A549 (cell line): ENCODE measurements around the gene STX1B. TPM values are rescaled to one million over a fixed set of nuclear protein-coding genes. Genes with fewer than 3 reads are reported as not detected.

Experiments
- ATAC-seq, 2 experiments: fragments of 200-7000 bp in 1 of 2; fragments of >200 bp in 1 of 2; cut with Nextera tagmentation in 1 of 2; cut with Tn5 transposase in 1 of 2; 3 replicates each; pipeline versions ENCODE4 v1.8.0 to v1.9.1; 2018 to 2020; ENCODE audit warnings: mild to moderate bottlenecking in 1 of 2, moderate library complexity in 1 of 2
- CTCF ChIA-PET: fragments of 300-600 bp; sonication (Branson Sonifier 250); formaldehyde crosslinking; extraction: SDS; loops from one replicate; lab custom pipeline; 2021; ENCODE audit warnings: antibody characterized with exemption, inconsistent platforms; lab: Yijun Ruan, JAX
- POLR2A ChIA-PET: fragments of 350-600 bp; formaldehyde crosslinking; extraction: SDS; loops from one replicate; lab custom pipeline; 2021; ENCODE audit warnings: antibody characterized with exemption, inconsistent platforms; lab: Yijun Ruan, JAX
- DNase-seq, 2 experiments: peaks; one replicate each; pipeline versions ENCODE4 v3.0.0 to v3.0.0-alpha.2; 2011 to 2016; ENCODE audit warnings: low read depth in 1 of 2, low spot score in 1 of 2
- FAIRE-seq: peaks from 2 replicates; lab custom pipeline; 2011; peaks lifted over from hg19 to GRCh38; lab: Jason Lieb, UNC
- H3K27ac ChIP-seq, 2 experiments: fragments of >200 bp; sonication (Bioruptor Twin); formaldehyde crosslinking; 3 replicates each; pipeline ENCODE4 v1.5.1; 2016 to 2017
- H3K4me1 ChIP-seq: fragments of >200 bp; sonication (Bioruptor Twin); formaldehyde crosslinking; 3 replicates; pipeline ENCODE4 v1.6.1; 2016
- H3K4me2 ChIP-seq: fragments of >200 bp; sonication (Bioruptor Twin); formaldehyde crosslinking; 3 replicates; pipeline ENCODE4 v1.6.1; 2016
- H3K4me3 ChIP-seq: fragments of >200 bp; sonication (Bioruptor Twin); formaldehyde crosslinking; 3 replicates; pipeline ENCODE4 v1.5.1; 2016
- H3K9me3 ChIP-seq: fragments of >200 bp; sonication (Bioruptor Twin); formaldehyde crosslinking; 3 replicates; pipeline ENCODE4 v1.6.1; 2016
- BHLHE40 ChIP-seq: IDR thresholded peaks from 2 replicates; pipeline ENCODE4 v1.6.1; 2012; ENCODE audit warnings: low read depth, low read length, inconsistent platforms
- CBX2 ChIP-seq: fragments of 200-600 bp; sonication (generic); IDR thresholded peaks from 2 replicates; pipeline ENCODE4 v1.6.1; 2016; ENCODE audit warnings: low read depth, mild to moderate bottlenecking, borderline replicate concordance
- CHD2 ChIP-seq: fragments of 150-350 bp; IDR thresholded peaks from 2 replicates; pipeline ENCODE4 v1.6.1; 2014; ENCODE audit warnings: low read length; ENCODE audit not compliant: partially characterized antibody
- CTCF ChIP-seq: fragments of >200 bp; sonication (Bioruptor Twin); formaldehyde crosslinking; IDR thresholded peaks from 3 replicates; pipeline ENCODE4 v1.5.1; 2016
- EHF ChIP-seq: fragments of 250-450 bp; sonication (Bioruptor Pico); IDR thresholded peaks from 2 replicates; pipeline ENCODE4 v1.5.0; 2020; ENCODE audit warnings: mild to moderate bottlenecking
- EHMT2 ChIP-seq: fragments of 200-600 bp; sonication (generic); IDR thresholded peaks from 2 replicates; pipeline ENCODE4 v1.6.1; 2016; ENCODE audit warnings: antibody characterized with exemption, low read depth, mild to moderate bottlenecking, moderate library complexity
- EP300 ChIP-seq, 2 experiments: fragments of >200 bp; sonication (Bioruptor Twin); formaldehyde crosslinking; IDR thresholded peaks; 2 replicates in 1 of 2; 3 replicates in 1 of 2; pipeline ENCODE4 v1.6.1; 2016 to 2017
- ESRRA ChIP-seq: fragments of 150-350 bp; IDR thresholded peaks from 2 replicates; pipeline ENCODE4 v1.6.1; 2014; ENCODE audit warnings: mild to moderate bottlenecking, low read length, borderline replicate concordance
- FOXS1 ChIP-seq: fragments of 250-450 bp; sonication (Bioruptor Pico); IDR thresholded peaks from 2 replicates; pipeline ENCODE4 v1.5.0; 2020; ENCODE audit warnings: mild to moderate bottlenecking, moderate library complexity
- GATA3 ChIP-seq: IDR thresholded peaks from 2 replicates; pipeline ENCODE4 v1.6.1; 2012; ENCODE audit warnings: borderline replicate concordance
- MAFK ChIP-seq: fragments of 450-650 bp; IDR thresholded peaks from 2 replicates; pipeline ENCODE4 v1.6.1; 2014; ENCODE audit not compliant: partially characterized antibody
- MYC ChIP-seq: IDR thresholded peaks from 2 replicates; pipeline ENCODE4 v1.6.1; 2012; ENCODE audit warnings: mild to moderate bottlenecking, inconsistent platforms, low read length, improper control_type of control experiment, borderline replicate concordance
- NFE2L2 ChIP-seq: fragments of 150-350 bp; conservative IDR thresholded peaks from 2 replicates; pipeline ENCODE4 v1.6.1; 2014; ENCODE audit warnings: low read length
- PHF8 ChIP-seq: fragments of 200-600 bp; sonication (generic); IDR thresholded peaks from 2 replicates; pipeline ENCODE4 v1.6.1; 2016; ENCODE audit warnings: low read depth, mild to moderate bottlenecking, antibody characterized with exemption, moderate library complexity, borderline replicate concordance
- RCOR1 ChIP-seq: fragments of 150-350 bp; IDR thresholded peaks from 2 replicates; pipeline ENCODE4 v1.6.1; 2014; ENCODE audit warnings: antibody characterized with exemption, low read length, low read depth
- REST ChIP-seq: fragments of 200-600 bp; sonication (generic); IDR thresholded peaks from 2 replicates; pipeline ENCODE4 v1.6.1; 2016; ENCODE audit warnings: antibody characterized with exemption, mild to moderate bottlenecking, moderate library complexity
- USF2 ChIP-seq: fragments of 450-650 bp; IDR thresholded peaks from 2 replicates; pipeline ENCODE4 v1.6.1; 2014; ENCODE audit warnings: antibody characterized with exemption
- WGBS: methylation state at CpG from one replicate; pipeline ENCODE4 v1.1.6; 2017; ENCODE audit errors: missing lambda C conversion rate; 5-methylcytosine and 5-hydroxymethylcytosine counted together
- polyA plus RNA-seq, 4 experiments: library from polyadenylated mRNA; depleted of rRNA in 3 of 4; stranded (reverse); fragments of >200 nt; fragmentation: RNase III in 1 of 4; extraction: RNeasy Plus Mini Kit Qiagen cat#74134 plus additional on column Dnase treatment in 1 of 4; gene quantifications; 2 replicates in 3 of 4; 3 replicates in 1 of 4; pipeline ENCODE4 v1.2.3, GENCODE V29; 2011 to 2017
- TF ChIP-seq, protein P1 (sequence below): fragments of 150-350 bp; IDR thresholded peaks from 2 replicates; pipeline ENCODE4 v1.6.1; 2014; ENCODE audit warnings: low read depth, mild to moderate bottlenecking, low read length
- TF ChIP-seq, protein P2 (sequence below): IDR thresholded peaks from 2 replicates; pipeline ENCODE4 v1.6.1; 2012; ENCODE audit warnings: low read depth, borderline replicate concordance

Gene STX1B
- polyA plus RNA-seq, 2 of the 4 experiments (the other 2 are of a cell fraction) = 2.4 to 2.6 TPM

- TF ChIP-seq, protein P1, sequence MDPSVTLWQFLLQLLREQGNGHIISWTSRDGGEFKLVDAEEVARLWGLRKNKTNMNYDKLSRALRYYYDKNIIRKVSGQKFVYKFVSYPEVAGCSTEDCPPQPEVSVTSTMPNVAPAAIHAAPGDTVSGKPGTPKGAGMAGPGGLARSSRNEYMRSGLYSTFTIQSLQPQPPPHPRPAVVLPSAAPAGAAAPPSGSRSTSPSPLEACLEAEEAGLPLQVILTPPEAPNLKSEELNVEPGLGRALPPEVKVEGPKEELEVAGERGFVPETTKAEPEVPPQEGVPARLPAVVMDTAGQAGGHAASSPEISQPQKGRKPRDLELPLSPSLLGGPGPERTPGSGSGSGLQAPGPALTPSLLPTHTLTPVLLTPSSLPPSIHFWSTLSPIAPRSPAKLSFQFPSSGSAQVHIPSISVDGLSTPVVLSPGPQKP = no peak
- TF ChIP-seq FOXS1 (CRISPR knock-in tag) (no peak), CBX2 (no peak), PHF8 (no peak)
Measured at GRCh38 chr16:30964574-30965226, 45.7 kb downstream of the STX1B start (continued).

DNA sequence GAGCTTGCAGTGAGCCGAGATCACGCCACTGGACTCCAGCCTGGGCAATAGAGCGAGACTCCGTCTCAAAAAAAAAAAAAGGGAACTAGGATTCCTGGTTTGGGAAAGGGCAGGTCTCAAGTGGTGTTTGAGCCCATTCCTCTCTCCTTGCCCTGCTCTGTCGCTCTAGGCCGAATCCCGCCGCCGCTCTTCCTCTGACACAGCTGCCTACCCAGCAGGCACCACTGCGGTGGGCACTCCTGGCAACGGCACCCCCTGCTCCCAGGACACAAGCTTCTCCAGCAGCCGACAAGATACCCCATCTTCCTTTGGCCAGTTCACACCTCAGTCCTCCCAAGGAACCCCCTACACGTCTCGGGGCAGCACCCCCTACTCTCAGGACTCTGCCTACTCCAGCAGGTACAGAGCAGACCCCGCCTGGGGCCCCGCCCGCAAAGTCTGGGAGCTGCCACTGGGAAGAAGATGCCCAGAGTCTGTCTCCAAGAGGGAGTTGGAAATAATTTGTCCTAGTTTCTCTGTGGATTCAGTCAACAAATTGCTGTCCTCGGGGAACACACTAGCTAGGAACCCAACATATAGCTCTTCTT is 46.4 kb downstream of the STX1B start:
- no peak overlapping the region for H3K27ac ChIP-seq
- ChIA-PET CTCF (interaction anchor here (0.7 to 3.8 kb wide), 5 partner anchors 10 to 177 kb away, joined by 3 to 22 read pairs (median 4); partner anchors contain the start of gene HSD3B7), POLR2A (no interaction called here)
- H3K9me3 ChIP-seq = no peaks in the 10 kb centered on the region
- no peak for TF ChIP-seq MAFK
- no peak for TF ChIP-seq USF2
- TF ChIP-seq EHMT2 = no peak
- TF ChIP-seq EP300 (IDR thresholded peaks at IDR 0.05) = no peak
- TF ChIP-seq ESRRA = no peak
- no peak for TF ChIP-seq NFE2L2
- TF ChIP-seq BHLHE40 = no peak
- no peak for TF ChIP-seq CTCF
- no peak overlapping the region for H3K4me3 ChIP-seq
- no peak overlapping the region for H3K4me2 ChIP-seq
- FAIRE-seq (no peak), ATAC-seq (no peak), DNase-seq (no peak)
- H3K4me1 ChIP-seq = peaks cover 6% of the 10 kb centered on the region
- WGBS = 95% methylated on average over 18 of the region's 18 CpGs

DNA sequence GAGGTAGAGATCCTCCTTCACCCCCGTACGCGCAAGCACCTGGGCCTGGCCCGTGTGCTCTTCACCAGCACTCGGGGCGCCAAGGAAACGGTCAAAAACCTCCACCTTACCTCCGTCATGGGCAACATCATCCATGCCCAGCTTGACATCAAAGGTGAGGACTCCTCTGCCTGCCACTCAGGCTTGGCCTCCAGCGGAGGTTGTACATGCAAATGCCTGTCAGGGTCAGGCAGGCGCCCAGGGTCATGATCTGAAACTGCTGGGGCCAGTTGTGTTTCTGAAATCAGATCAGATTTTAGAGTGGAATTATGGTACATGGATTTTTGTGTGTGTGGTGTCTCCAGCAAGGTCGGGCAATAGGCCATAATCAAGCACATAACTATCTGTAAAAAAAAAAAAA is 49.1 kb downstream of the STX1B start:
- no peak for FAIRE-seq
- Histone ChIP-seq H3K4me2 (no peak overlapping the region), H3K4me3 (no peak overlapping the region), H3K9me3 (no peaks in the 10 kb centered on the region), H3K27ac (no peak overlapping the region), H3K4me1 (peaks cover 14% of the 10 kb centered on the region)
- no peak for TF ChIP-seq CHD2
- TF ChIP-seq NFE2L2 = no peak
- no peak for TF ChIP-seq USF2
- TF ChIP-seq, protein P2, sequence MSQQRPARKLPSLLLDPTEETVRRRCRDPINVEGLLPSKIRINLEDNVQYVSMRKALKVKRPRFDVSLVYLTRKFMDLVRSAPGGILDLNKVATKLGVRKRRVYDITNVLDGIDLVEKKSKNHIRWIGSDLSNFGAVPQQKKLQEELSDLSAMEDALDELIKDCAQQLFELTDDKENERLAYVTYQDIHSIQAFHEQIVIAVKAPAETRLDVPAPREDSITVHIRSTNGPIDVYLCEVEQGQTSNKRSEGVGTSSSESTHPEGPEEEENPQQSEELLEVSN = no peak
- TF ChIP-seq FOXS1 (CRISPR knock-in tag) = no peak
- no peak for TF ChIP-seq ESRRA
- no peak for TF ChIP-seq EHF (CRISPR knock-in tag)
- no peak for TF ChIP-seq GATA3
- no peak for TF ChIP-seq EHMT2
- TF ChIP-seq REST = no peak
- no peak for TF ChIP-seq RCOR1
- TF ChIP-seq MYC = no peak
- WGBS = 89% methylated on average over 10 of the region's 11 CpGs
- DNase-seq = no peak
- no peak for ATAC-seq
- POLR2A ChIA-PET = no interaction called here
- CTCF ChIA-PET = interaction anchor here (0.7 to 3.8 kb wide), 4 partner anchors 8 to 482 kb away, joined by 3 to 22 read pairs (median 6); no protein-coding TSS in a partner anchor
